Measurements from ENCODE around the gene CACNA1H.

Gene CACNA1H

GRCh38 chr16:1141716-1142115 is 11.2 kb upstream of the CACNA1H start:
- Histone ChIP-seq H3K27me3 (ENCODE audit: control insufficient read depth, insufficient read depth, low read length) (no peaks in the 10 kb centered on the region), H3K36me3 (ENCODE audit: control insufficient read depth, insufficient read depth, low read length) (no peaks in the 10 kb centered on the region), H3K4me3 (ENCODE audit: low read depth, low read length) (no peak overlapping the region), H3K9me3 (ENCODE audit: control insufficient read depth, low read length) (no peaks in the 10 kb centered on the region), H2AFZ (no peak overlapping the region), H3K79me2 (no peaks in the 10 kb centered on the region), H3K4me1 (no peaks in the 10 kb centered on the region), H3K9ac (no peak overlapping the region), H3K4me2 (ENCODE audit: low read length) (no peak overlapping the region), H3K27ac (no peak overlapping the region)
- no peak for TF ChIP-seq CTCF (IDR thresholded peaks at IDR 0.05)

GRCh38 chr16:1142911-1143310 is 10.0 kb upstream of the CACNA1H start:
- H3K4me3 ChIP-seq (ENCODE audit: low read depth, low read length): no peak overlapping the region
- H3K79me2 ChIP-seq: no peaks in the 10 kb centered on the region
- no peaks in the 10 kb centered on the region for H3K36me3 ChIP-seq (ENCODE audit: control insufficient read depth, insufficient read depth, low read length)
- H3K27ac ChIP-seq: no peak overlapping the region
- no peaks in the 10 kb centered on the region for H3K27me3 ChIP-seq (ENCODE audit: control insufficient read depth, insufficient read depth, low read length)
- H3K4me1 ChIP-seq: no peaks in the 10 kb centered on the region
- no peak overlapping the region for H3K4me2 ChIP-seq (ENCODE audit: low read length)
- no peaks in the 10 kb centered on the region for H3K9me3 ChIP-seq (ENCODE audit: control insufficient read depth, low read length)
- H2AFZ ChIP-seq: no peak overlapping the region
- TF ChIP-seq CTCF (IDR thresholded peaks at IDR 0.05): no peak
- H3K9ac ChIP-seq: no peak overlapping the region

- no peaks in the 10 kb centered on the region for H3K9me3 ChIP-seq (ENCODE audit: control insufficient read depth, low read length)
- TF ChIP-seq CTCF (IDR thresholded peaks at IDR 0.05): no peak
- no peak overlapping the region for H3K27ac ChIP-seq
- no peak overlapping the region for H3K4me3 ChIP-seq (ENCODE audit: low read depth, low read length)
- H3K27me3 ChIP-seq (ENCODE audit: control insufficient read depth, insufficient read depth, low read length): no peaks in the 10 kb centered on the region
- no peaks in the 10 kb centered on the region for H3K4me1 ChIP-seq
- no peak overlapping the region for H3K9ac ChIP-seq
- no peaks in the 10 kb centered on the region for H3K79me2 ChIP-seq
- H3K4me2 ChIP-seq (ENCODE audit: low read length): no peak overlapping the region
- H3K36me3 ChIP-seq (ENCODE audit: control insufficient read depth, insufficient read depth, low read length): no peaks in the 10 kb centered on the region
- H2AFZ ChIP-seq: no peak overlapping the region
Observed at GRCh38 chr16:1143761-1144450, 9.0 kb upstream of the CACNA1H start.

GRCh38 chr16:1144476-1145382 is 8.2 kb upstream of the CACNA1H start:
- H3K27ac ChIP-seq: no peak overlapping the region
- no peak overlapping the region for H2AFZ ChIP-seq
- no peak overlapping the region for H3K4me2 ChIP-seq (ENCODE audit: low read length)
- no peak overlapping the region for H3K9ac ChIP-seq
- H3K79me2 ChIP-seq: no peaks in the 10 kb centered on the region
- H3K9me3 ChIP-seq (ENCODE audit: control insufficient read depth, low read length): no peaks in the 10 kb centered on the region
- H3K4me1 ChIP-seq: no peaks in the 10 kb centered on the region
- TF ChIP-seq CTCF (IDR thresholded peaks at IDR 0.05): no peak
- no peaks in the 10 kb centered on the region for H3K27me3 ChIP-seq (ENCODE audit: control insufficient read depth, insufficient read depth, low read length)
- H3K36me3 ChIP-seq (ENCODE audit: control insufficient read depth, insufficient read depth, low read length): no peaks in the 10 kb centered on the region
- H3K4me3 ChIP-seq (ENCODE audit: low read depth, low read length): no peak overlapping the region
